HepG2 (cell line): ENCODE data around the gene NEK8. TPM values are rescaled to one million over a fixed set of nuclear protein-coding genes. Genes with fewer than 3 reads are reported as not detected.

ENCODE experiments used
- FOXP4 ChIP-seq: sonication (generic); formaldehyde crosslinking; IDR thresholded peaks from 2 replicates; pipeline ENCODE4 v1.4.0; 2020; ENCODE audit warnings: missing genetic modification reagents
- GABPB1 ChIP-seq: IDR thresholded peaks from 2 replicates; pipeline ENCODE4 v1.6.1; 2016; ENCODE audit warnings: mild to moderate bottlenecking, missing genetic modification reagents, moderate library complexity, missing compliant biosample characterization
- HDAC2 ChIP-seq: sonication (generic); formaldehyde crosslinking; IDR thresholded peaks from 2 replicates; pipeline ENCODE4 v1.4.0; 2020; ENCODE audit warnings: missing genetic modification reagents
- HNRNPLL ChIP-seq: fragments of 200-400 bp; formaldehyde crosslinking; IDR thresholded peaks from 2 replicates; pipeline ENCODE4 v1.6.1; 2017; ENCODE audit warnings: mild to moderate bottlenecking, low read depth, low read length; ENCODE audit not compliant: poor library complexity, severe bottlenecking
- LCORL ChIP-seq, 2 experiments: fragments of 450-650 bp in 1 of 2; sonication (generic) in 1 of 2; formaldehyde crosslinking in 1 of 2; IDR thresholded peaks; 2 replicates each; pipeline versions ENCODE4 v1.5.0 to v1.6.1; 2017 to 2020; ENCODE audit warnings: antibody characterized with exemption in 1 of 2, missing genetic modification reagents in 1 of 2
- PBX3 ChIP-seq: sonication (generic); formaldehyde crosslinking; IDR thresholded peaks from 2 replicates; pipeline ENCODE4 v1.8.1; 2023; ENCODE audit warnings: missing genetic modification reagents, inconsistent platforms, borderline replicate concordance
- SMAD9 ChIP-seq: sonication (generic); formaldehyde crosslinking; IDR thresholded peaks from 2 replicates; pipeline ENCODE4 v1.5.1; 2020; ENCODE audit warnings: mild to moderate bottlenecking, missing genetic modification reagents
- SP5 ChIP-seq: IDR thresholded peaks from 2 replicates; pipeline ENCODE4 v1.6.1; 2016; ENCODE audit warnings: low read depth, borderline replicate concordance
- STAG1 ChIP-seq: sonication (generic); formaldehyde crosslinking; IDR thresholded peaks from 2 replicates; pipeline ENCODE4 v1.4.0; 2020; ENCODE audit warnings: missing genetic modification reagents
- TCF7L2 ChIP-seq: IDR thresholded peaks from 2 replicates; pipeline ENCODE4 v1.6.1; 2011; ENCODE audit warnings: mild to moderate bottlenecking, low read depth, low read length, moderate library complexity
- U2AF1 ChIP-seq: fragments of 200-400 bp; formaldehyde crosslinking; optimal IDR thresholded peaks from 2 replicates; pipeline ENCODE3; 2017; ENCODE audit warnings: mild to moderate bottlenecking, low read depth, low read length
- ZNF570 ChIP-seq: sonication (generic); formaldehyde crosslinking; IDR thresholded peaks from 2 replicates; pipeline ENCODE4 v1.4.0; 2020; ENCODE audit warnings: mild to moderate bottlenecking, missing genetic modification reagents, borderline replicate concordance
- ZNF629 ChIP-seq: sonication (generic); formaldehyde crosslinking; conservative IDR thresholded peaks from 2 replicates; pipeline ENCODE4 v1.5.0; 2020; ENCODE audit warnings: missing genetic modification reagents
- polyA plus RNA-seq, 8 experiments: library from polyadenylated mRNA; depleted of rRNA in 3 of 8; stranded (reverse) in 7 of 8; unstranded in 1 of 8; fragments of >200 nt; fragmentation: Illumina TruSeq in 4 of 8; extraction: Trizol in 4 of 8; gene quantifications; 2 replicates each; pipeline versions ENCODE4 v1.2.1 to v1.2.3, GENCODE V29; 2011 to 2016; ENCODE audit warnings: low read depth in 4 of 8, missing spikeins in 1 of 8, mixed read lengths in 1 of 8; ENCODE audit not compliant: insufficient read depth in 1 of 8
- total RNA-seq, 5 experiments: library from RNA; depleted of rRNA; stranded (reverse); fragments of >200 nt; fragmentation: Illumina TruSeq; extraction: Trizol; gene quantifications; 2 replicates each; pipeline ENCODE4 v1.2.3, GENCODE V29; 2016; ENCODE audit warnings: low read depth in 1 of 5
- TF ChIP-seq, protein P1 (sequence below): sonication (generic); formaldehyde crosslinking; IDR thresholded peaks from 2 replicates; pipeline ENCODE4 v1.8.1; 2023; ENCODE audit warnings: mild to moderate bottlenecking, missing genetic modification reagents
- TF ChIP-seq, protein P2 (sequence below): sonication (generic); formaldehyde crosslinking; IDR thresholded peaks from 2 replicates; pipeline ENCODE4 v1.4.0; 2020; ENCODE audit warnings: low read depth, mild to moderate bottlenecking, missing genetic modification reagents
- TF ChIP-seq, protein P3 (sequence below): sonication (generic); formaldehyde crosslinking; conservative IDR thresholded peaks from 2 replicates; pipeline ENCODE4 v1.4.0; 2020; ENCODE audit warnings: missing genetic modification reagents
- TF ChIP-seq, protein P4 (sequence below): sonication (generic); formaldehyde crosslinking; IDR thresholded peaks from 2 replicates; pipeline ENCODE4 v1.8.1; 2022; ENCODE audit warnings: low read depth, mild to moderate bottlenecking, missing genetic modification reagents

NEK8 gene
- total and polyA plus RNA-seq, 2 of the 13 experiments (the other 11 are each of a cell fraction or from before 2014, with no cell fraction given), result 5.8 to 13.5 TPM

GRCh38 chr17:28744972-28745785 is 16.6 kb downstream of the NEK8 start (continued):
- TF ChIP-seq, protein P1, sequence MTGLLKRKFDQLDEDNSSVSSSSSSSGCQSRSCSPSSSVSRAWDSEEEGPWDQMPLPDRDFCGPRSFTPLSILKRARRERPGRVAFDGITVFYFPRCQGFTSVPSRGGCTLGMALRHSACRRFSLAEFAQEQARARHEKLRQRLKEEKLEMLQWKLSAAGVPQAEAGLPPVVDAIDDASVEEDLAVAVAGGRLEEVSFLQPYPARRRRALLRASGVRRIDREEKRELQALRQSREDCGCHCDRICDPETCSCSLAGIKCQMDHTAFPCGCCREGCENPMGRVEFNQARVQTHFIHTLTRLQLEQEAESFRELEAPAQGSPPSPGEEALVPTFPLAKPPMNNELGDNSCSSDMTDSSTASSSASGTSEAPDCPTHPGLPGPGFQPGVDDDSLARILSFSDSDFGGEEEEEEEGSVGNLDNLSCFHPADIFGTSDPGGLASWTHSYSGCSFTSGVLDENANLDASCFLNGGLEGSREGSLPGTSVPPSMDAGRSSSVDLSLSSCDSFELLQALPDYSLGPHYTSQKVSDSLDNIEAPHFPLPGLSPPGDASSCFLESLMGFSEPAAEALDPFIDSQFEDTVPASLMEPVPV (CRISPR knock-in tag), result no peak
- TF ChIP-seq FOXP4 (CRISPR knock-in tag) (peak; percentile 57), TCF7L2 (no peak), ZNF570 (CRISPR knock-in tag) (no peak), U2AF1 (peak; percentile 96), HDAC2 (CRISPR knock-in tag) (peak; percentile 68), GABPB1 (CRISPR knock-in tag) (peak; percentile 68), HNRNPLL (peak; percentile 56), STAG1 (CRISPR knock-in tag) (no peak), PBX3 (CRISPR knock-in tag) (no peak), SMAD9 (no peak), ZNF629 (peak; percentile 70), SP5 (peak; percentile 61), LCORL (IDR thresholded peaks at IDR 0.05) (no peak), LCORL (CRISPR knock-in tag; IDR thresholded peaks at IDR 0.05) (peak; percentile 52; the same call in 1 of the 2 replicates)
- TF ChIP-seq, protein P2, sequence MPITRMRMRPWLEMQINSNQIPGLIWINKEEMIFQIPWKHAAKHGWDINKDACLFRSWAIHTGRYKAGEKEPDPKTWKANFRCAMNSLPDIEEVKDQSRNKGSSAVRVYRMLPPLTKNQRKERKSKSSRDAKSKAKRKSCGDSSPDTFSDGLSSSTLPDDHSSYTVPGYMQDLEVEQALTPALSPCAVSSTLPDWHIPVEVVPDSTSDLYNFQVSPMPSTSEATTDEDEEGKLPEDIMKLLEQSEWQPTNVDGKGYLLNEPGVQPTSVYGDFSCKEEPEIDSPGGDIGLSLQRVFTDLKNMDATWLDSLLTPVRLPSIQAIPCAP (CRISPR knock-in tag), result no peak
- TF ChIP-seq, protein P3, sequence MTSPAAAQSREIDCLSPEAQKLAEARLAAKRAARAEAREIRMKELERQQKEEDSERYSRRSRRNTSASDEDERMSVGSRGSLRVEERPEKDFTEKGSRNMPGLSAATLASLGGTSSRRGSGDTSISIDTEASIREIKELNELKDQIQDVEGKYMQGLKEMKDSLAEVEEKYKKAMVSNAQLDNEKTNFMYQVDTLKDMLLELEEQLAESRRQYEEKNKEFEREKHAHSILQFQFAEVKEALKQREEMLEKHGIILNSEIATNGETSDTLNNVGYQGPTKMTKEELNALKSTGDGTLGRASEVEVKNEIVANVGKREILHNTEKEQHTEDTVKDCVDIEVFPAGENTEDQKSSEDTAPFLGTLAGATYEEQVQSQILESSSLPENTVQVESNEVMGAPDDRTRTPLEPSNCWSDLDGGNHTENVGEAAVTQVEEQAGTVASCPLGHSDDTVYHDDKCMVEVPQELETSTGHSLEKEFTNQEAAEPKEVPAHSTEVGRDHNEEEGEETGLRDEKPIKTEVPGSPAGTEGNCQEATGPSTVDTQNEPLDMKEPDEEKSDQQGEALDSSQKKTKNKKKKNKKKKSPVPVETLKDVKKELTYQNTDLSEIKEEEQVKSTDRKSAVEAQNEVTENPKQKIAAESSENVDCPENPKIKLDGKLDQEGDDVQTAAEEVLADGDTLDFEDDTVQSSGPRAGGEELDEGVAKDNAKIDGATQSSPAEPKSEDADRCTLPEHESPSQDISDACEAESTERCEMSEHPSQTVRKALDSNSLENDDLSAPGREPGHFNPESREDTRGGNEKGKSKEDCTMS (CRISPR knock-in tag), result no peak
- TF ChIP-seq, protein P4, sequence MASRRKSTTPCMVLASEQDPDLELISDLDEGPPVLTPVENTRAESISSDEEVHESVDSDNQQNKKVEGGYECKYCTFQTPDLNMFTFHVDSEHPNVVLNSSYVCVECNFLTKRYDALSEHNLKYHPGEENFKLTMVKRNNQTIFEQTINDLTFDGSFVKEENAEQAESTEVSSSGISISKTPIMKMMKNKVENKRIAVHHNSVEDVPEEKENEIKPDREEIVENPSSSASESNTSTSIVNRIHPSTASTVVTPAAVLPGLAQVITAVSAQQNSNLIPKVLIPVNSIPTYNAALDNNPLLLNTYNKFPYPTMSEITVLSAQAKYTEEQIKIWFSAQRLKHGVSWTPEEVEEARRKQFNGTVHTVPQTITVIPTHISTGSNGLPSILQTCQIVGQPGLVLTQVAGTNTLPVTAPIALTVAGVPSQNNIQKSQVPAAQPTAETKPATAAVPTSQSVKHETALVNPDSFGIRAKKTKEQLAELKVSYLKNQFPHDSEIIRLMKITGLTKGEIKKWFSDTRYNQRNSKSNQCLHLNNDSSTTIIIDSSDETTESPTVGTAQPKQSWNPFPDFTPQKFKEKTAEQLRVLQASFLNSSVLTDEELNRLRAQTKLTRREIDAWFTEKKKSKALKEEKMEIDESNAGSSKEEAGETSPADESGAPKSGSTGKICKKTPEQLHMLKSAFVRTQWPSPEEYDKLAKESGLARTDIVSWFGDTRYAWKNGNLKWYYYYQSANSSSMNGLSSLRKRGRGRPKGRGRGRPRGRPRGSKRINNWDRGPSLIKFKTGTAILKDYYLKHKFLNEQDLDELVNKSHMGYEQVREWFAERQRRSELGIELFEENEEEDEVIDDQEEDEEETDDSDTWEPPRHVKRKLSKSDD, result no peak
